Hippocampal formation (tissue), 2 donors: Measurements from ENCODE around the gene SUN3.

Experiments used
- DNase-seq, 2 donors: peaks; one replicate each; lab custom pipeline; 2025; lab: John Stamatoyannopoulos, UW

SUN3 gene, protein sequence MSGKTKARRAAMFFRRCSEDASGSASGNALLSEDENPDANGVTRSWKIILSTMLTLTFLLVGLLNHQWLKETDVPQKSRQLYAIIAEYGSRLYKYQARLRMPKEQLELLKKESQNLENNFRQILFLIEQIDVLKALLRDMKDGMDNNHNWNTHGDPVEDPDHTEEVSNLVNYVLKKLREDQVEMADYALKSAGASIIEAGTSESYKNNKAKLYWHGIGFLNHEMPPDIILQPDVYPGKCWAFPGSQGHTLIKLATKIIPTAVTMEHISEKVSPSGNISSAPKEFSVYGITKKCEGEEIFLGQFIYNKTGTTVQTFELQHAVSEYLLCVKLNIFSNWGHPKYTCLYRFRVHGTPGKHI

DNA sequence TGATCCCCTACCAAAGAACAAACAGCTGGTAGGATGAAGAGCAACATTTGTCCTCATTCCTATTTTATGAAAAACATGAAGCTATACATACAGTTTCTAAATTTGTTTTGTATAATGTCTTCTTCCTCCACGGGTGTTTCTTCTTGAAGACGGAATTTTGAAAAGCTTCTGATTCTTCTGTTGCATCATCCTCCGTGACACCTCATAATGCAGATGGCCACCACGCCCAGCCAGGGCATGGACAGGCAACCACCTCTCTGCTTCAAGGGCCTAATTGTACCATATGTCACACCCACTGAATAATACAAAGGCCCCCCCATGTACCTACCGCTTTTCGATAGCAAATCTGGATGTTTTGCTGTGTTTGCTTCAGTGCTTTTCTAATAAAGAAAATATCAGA lies at the start of gene SUN3:
TSS of gene SUN3 (minus strand) at position 170 of the 400 bp plus-strand sequence. CDS start at position 1, 169 bp downstream.
- no peak for DNase-seq

DNA sequence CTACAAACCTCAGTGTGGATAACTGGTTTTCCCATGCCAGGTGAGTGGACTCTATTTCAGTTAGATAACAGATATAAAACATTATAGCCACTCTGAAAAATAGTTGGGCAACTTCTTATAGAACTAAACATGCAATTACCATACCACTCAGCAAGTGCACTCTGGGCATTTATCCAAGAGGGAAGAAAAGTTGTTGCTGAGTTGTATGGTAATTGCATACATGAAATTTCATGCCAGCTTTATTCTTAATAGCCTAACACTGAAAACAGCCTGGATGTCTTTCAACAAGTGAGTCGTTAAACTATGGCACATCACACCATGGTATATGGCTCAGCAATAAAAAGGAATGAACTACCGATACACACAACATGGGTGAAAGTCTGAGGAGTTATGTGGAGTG lies 49.6 kb upstream of the SUN3 start:
- no peak for DNase-seq

DNA sequence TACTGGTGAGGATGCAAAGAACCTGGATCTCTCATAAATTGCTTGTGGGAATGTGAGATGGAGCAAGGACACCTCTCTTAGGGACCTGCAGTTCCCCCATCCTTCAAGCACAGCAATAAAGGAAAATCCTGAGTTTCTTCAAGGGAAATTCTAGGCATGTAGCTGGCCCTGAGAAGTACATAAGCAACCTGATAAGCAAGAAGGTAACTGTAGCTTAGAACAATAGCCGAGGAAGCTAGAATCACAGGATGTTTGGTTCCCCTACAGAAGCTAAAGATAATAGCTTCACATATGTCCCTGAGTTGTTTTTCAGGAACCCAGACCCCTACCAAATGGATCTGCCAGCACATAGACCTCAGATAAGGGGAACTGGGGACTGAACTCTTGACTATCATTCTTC lies 48.5 kb upstream of the SUN3 start:
- DNase-seq, result no peak

DNA sequence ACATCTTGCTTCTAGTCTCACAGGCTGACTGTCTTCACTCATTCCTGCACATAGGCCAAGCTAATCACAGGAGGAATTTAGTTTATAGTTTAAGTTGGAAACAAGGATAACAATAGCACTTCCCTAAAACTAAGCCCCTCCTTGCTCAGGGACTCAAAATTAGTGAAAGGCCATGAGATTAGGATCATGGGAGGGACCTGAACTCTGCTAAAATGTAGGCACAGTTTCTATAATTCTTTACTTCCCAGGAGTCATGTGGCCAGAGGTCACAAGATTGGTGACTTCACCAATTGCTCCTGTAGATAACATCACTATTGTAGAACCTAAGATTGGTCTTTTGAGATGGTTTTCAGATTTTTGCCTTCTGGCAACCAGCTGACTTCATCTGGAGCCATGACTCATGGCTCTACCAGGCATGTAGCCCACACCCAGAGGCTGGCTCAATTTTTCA lies 45.3 kb upstream of the SUN3 start:
- no peak for DNase-seq

DNA sequence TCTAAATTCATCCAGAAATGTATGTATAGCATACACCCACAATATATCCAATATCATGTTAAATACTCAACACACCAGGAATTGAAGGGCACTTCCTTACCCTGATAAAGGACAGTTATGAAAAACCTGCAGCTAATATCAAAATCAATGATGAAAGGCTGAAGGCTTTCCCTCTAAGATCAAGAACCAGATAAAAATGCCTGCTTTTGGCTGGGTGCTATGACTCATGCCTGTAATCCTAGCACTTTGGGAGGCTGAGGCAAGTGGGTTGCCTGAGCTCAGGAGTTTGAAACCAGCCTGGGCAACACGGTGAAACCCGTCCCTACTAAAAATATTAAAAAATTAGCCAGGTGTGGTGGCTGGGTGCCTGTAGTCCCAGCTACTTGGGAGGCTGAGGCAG lies 38.6 kb upstream of the SUN3 start:
- no peak for DNase-seq

DNA sequence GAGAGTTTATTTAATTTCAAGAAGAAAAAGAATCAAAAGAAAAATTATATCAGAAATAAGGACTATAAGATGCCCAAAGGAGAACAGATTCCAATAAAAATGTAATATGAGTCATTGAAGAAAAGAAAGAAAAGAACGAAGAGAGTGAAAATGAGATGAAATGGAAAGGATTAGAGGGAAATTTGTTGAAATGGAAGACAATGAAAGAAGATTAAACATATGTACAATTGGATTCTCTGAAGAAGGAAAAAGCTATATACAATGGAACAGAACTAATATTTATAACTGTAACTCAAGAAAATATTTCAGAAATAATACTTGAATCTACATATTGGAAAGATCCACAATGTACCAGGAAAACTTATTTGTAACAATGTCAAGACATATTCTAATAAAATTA lies 35.1 kb upstream of the SUN3 start:
- DNase-seq, result no peak

DNA sequence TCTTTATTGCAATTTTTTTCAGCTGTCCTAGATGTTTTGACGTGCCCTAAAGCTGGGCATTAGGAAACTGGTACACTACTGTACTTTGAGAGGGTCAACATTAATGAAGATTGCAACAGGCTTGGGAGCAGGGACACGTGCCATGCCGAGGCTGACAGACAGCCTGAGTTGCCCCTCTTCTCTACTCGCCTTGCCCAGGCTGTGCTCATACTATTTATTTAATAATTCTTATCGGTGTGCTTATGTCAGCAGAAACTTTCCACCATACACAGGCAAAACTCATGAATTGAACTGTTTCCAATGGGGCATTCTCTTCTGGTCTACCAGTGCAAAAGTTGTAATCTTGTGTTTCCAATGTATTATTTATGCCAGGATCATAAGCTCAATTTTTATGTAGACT lies 30.8 kb upstream of the SUN3 start:
- DNase-seq, result no peak

DNA sequence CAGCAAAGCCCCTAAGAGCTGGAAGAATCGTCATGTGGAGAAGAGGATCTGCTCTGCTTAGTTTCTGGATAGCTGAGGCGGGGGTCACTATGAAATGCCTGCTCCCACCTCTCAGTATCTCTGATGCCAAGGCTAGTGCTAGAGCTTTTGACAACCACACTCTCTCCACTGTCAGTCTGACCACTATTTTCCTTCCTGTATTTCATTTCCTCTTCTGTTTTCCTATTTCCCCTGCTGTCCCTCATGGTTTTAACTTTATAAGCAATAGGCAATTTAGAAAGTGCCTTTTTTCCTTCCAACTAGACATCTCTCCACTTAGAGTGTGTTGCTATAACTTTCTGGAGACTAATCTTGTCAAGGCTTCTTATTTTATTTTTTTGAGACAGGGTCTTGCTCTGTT lies 30.1 kb upstream of the SUN3 start:
- DNase-seq, result no peak

DNA sequence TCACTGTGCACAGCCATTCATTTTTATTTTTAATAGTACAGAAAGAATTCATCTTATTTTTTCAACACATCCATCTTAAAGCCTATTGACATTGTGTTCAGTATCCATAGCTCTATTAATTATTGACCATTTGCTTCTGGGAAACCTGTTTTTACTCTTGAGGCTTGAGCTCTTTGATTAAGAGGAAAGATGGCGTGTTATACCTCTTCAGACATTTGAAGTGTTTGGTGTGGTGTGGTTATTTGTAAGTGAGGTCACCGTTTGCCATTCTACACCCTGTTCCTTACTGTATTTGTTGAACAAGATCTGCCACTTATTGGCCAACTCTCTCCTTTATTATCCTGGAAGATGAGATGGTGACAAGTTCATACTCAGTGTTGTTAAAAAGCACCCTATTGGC lies 24.8 kb upstream of the SUN3 start:
- DNase-seq, result no peak

DNA sequence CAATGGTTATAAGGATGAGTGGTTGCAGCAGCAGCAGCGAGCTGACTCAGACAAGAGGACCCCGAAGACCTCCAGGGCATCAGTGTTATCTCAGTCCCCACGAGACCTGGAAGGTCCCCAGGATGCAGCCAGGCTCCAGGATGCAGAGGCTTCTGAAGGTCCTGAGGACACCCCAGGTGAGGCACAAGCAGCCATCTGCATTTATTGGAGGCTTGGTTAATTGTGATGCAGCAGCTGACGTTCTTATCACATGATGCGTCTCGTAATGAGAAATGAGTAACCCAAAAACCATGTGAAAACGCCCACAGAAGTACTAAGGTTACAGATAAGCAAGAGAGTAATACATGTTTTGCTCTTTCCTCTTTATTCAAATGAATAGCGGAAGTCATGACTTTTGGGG lies 23.8 kb upstream of the SUN3 start:
- DNase-seq, result no peak

DNA sequence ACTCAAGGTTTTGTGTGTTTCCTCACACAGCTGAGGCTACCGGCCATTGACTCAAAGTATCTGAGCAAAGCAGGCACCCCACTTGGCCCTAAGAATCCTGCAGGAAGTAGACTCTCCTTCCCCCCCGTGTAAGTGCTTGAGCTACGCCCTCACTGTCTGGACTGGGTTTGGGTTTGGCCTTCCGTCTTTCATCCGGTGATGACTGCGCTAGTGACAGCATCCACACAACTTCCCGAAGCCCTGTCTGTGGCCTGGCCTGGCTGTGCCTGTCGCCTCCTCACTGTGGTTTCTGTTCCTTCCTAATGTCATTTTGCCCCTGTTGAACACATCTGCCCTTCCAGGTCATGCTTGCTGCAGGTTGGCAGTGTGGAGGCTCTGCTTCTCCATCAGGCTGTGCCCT lies 20.9 kb upstream of the SUN3 start:
- DNase-seq, result no peak

DNA sequence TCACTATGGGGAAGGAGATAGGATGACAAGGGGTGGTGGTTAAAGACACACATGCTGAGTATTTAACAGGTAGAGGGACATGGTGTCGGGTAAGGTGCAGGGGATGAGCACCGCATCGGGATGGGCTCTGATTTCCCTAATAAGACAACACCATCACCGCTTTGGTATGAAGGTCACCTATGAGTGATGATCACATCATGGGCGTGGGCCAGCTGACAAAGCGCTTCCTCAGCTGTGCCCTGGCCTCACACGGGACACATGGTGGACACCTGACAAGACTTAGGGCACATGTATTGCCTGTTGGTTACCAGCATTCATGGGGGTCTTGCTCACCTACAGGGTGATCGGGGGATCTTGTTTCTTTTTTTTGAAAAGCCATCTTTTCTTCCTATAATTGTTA lies 19.2 kb upstream of the SUN3 start:
- no peak for DNase-seq

DNA sequence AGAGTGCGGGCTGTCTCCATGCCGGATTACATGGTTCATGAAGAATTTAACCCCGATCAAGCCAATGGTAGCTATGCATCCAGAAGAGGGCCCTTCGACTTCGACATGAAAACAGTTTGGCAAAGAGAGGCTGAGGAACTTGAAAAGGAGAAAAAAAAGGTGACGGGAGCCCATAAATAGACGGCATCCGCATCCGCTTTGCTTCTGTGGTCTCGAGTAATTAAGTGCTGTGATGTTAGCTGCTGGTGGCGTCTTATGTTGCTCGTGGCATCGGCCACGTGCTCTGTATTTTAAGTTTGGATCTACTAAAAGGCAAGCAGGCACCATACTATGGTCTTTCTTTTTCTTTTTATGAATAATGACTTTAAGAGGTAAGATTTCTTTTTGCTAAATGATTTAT lies 17.6 kb upstream of the SUN3 start:
- no peak for DNase-seq

DNA sequence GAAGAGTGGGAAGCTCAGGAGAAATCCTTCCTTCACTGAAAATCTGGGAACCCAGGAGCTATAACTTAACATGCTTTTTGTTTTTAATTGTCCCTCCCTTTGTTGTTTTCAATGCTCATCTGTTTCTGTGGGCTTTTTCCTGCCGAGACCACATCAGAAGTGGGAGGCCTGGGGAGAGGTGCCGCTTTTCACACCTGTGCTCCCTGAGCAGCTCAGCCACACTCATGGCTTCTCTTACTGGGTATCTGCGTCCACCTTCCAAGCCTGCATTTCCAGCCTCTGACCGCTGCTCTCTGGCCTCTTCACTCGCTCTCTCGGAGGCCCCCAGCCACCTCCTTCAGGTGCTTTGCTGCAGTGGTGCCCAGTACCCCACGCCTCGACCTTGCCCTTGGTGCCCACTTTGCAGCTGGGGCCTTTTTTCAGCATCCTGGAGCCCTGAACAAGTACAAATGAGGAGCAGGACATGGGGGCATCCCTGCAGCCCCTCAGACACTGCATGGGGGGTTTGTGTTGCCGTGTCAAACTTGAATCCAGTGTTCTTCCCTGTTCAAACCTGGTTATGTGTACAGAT lies 16.4 kb upstream of the SUN3 start:
- DNase-seq, result no peak

DNA sequence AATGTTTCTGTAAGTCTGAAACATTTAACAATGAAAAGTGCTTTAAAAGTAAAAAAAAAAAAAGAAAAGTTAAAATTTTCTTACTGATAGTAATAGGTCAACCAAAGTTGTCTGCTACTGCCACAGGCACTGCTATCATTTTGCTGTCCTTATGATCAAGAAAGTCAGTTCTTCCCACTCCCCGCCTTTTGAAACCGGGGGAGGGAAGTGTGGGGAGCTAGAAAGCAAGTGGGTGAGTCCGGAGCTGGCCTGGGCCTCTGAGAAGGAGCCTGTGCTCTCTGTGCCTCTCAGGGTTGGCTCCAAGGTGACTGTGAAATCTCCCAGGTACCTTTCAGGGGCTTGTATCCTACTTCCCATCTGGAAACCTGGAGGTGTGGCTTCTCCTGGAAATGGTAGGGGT lies 13.7 kb upstream of the SUN3 start:
- DNase-seq, result no peak

DNA sequence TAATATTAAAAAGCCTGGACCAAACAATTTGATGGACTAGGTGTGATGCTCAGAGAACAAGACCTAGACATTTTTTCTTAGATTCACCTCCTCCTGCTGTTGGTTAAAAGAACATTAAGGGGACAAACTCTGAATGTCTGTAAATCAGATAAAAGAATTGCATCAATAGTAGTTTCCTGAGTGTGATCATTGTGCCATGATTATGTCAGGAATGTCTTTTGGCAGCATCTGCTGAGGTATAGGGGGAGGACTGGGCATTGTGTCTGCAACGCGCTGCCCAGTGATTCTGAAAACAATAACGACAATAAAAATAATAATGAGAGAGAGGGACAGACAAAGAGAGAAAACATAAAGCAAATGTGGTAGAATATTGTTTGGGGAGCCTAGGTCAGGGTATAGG lies 13.3 kb upstream of the SUN3 start:
- no peak for DNase-seq

DNA sequence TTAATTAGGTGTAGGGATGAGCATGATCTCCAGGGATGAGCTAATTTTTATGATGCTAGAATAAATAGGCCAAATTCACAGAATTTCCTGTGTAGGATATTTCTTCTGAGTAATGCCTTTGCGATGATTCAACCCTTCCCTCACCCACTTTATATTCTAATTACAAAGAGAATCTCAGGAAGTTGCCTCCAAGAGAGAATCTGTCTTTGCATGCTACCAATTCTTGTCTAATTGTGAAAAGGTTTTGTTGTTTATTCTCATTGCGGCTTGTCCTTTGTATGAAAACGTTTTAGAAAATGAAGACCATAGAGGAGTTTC lies 12.7 kb upstream of the SUN3 start:
- DNase-seq, result no peak

DNA sequence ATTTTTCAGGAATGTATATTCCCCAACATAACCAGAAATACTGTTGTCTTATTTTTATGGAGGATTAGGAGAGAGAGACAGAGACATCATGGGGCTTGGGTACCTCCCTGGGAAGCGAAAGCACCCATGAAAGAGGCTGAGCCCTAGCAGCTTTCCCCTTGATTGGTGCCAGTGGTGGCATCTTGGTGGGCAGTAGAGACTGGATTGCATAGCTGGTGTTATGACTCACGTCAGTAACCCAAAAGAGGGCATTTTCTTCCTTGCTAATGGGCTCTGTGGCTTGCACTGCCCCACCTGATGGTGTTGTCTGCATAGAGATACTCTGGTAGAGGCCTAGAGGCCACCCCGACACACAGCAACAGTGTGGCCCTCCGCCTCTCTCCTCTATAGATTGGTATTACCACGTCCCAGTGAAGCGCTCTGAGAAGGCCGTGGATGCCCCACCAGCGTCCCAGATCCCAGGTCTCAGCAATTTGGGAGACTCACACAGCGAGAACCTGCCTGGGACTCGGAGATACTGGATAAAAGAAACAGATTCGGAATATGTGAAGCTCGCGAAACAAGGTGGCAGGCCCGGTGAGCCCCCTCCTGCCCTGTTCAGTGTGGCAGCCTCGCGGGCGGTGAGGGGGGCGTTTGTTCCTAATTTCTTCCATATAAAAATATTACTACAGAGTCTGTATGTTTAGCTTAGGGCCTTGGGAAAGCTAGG lies 12.2 kb upstream of the SUN3 start:
- DNase-seq, result no peak

DNA sequence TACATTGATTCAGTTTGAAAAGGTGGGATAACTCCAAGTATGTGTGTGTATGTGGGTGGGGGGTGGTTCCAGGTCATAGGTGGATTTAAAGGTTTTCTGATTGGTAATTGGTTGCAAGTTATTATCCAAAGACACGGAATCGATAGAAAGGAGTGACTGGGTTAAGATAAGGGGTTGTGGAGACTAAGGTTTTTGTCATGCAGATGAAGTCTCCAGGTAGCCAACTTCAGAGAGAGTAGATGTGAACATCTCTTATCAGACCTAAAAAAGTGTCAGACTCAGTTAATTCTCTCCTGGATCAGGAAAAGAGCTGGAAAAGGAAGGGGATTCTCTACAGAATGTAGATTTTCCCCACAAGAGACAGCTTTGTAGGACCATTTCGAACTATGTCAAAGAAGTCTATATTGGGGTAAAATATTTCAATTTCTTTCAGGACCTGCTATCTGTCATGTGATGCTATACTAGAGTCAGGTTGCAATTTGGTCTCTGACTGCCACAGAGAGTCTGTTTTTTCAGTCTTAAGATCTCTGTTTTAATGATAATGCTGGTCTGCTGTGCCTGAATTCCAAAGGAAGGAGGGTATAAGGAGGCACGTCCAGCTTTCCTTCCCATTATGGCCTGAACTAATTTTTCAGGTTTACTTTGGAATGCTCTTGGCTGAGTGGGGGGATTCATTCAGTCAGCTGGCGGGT lies 10.1 kb upstream of the SUN3 start:
- DNase-seq, result no peak

DNA sequence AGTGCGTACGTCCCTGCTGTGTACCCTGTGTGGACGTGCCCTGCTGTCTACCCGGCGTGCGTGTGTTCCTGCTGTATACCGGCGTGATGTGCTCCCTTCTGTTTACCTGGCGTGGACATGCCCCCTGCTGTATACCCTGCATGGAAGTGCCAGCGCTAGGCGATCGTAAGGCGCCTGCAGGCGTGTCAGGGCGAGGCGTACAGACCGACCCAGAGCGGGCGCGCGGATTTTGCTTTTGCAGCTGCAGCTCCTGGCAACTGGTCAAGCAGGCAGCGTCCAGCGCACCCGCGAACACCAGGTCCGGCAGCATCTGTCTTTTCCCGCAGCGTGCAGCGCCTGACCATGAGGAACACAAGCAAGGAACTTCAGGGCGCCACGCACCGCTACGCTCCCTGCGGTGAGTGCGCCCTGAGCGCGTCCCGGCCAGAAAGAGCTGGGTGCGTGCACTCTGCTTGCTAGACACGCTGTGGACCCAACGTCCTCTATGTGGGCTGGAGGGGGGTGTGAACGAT lies 7.1 kb upstream of the SUN3 start:
- DNase-seq, result no peak

DNA sequence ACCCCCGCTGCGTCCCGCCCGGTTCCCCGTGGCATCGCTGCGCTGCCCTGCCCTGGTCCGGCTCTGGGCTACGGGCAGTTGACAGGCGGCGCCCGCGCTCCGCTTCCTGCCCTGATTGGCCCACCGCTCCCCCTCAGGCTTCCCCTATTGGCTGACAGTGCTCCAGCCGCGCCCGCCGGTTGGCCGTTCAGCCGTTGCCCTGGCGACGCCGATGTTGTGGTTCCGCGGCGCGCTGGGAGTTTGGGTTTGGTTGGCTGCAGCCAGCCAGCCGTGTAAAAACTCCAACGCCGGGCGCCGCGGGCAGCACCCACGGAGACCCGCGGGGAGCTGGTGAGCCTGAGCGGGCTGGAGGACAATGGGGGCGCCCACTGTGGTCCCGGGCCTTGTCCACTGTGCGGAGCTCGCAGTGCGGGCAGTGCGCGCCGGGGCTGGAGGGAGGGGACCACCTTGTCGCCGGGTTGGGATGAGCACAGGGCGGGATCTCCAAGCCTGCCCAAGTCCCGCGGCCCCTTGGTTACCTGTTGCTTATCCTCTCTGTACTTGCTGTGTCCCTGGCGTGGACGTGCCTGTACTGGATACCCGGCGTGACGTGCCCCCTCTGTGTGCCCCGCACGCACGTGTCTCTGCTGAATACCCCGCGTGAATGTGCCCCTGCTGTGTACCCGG lies 6.5 kb upstream of the SUN3 start, which contains the start of gene C7orf57:
TSS of gene C7orf57 (plus strand) at position 243 of the 666 bp plus-strand sequence. CDS start 766 bp downstream, outside the sequence.
- DNase-seq, result peak; percentile 71 to 85

DNA sequence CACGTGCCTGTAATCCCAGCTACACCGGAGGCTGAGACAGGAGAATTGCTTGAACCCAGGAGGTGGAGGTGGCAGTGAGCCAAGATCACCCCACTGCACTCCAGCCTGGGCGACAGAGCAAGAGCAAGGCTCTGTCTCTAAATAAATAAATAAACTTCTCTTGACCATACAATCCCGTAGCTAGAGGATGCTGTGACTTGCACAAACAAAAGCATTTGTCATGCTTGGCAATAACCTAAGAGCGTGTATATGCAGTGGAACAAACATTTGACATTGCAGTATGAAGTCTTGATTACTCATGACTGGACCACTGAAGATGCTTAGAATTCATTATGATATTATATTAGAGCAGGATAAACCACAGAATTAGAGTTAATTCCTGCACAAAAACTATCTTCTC lies 5.0 kb upstream of the SUN3 start:
- no peak for DNase-seq
